NCI-H345 treated with DMSO at 0.1 percent for 48 hours (cell line): ENCODE measurements around the gene TAPBPL.
"Not testable (repeated sequence)": the region's sequence is repeated elsewhere in the genome, so short reads cannot be mapped to it uniquely, and the experiment has no call there.

Source experiments
- DNase-seq: peaks from one replicate; lab custom pipeline; 2025; ENCODE audit not compliant: unreplicated experiment; lab: John Stamatoyannopoulos, UW

Gene TAPBPL

GRCh38 chr12:6451348-6452244, at the start of gene TAPBPL:
TAPBPL (plus strand) TSS chr12:6452042; CDS start chr12:6452249, 207 bp downstream.
- peak; percentile 85 for DNase-seq

- DNase-seq = no peak
Observed at GRCh38 chr12:6404390-6404789, 47.5 kb upstream of the TAPBPL start.

- DNase-seq = no peak
Observed at GRCh38 chr12:6405963-6406362, 45.9 kb upstream of the TAPBPL start.

GRCh38 chr12:6407236-6407954, 44.4 kb upstream of the TAPBPL start:
- no peak for DNase-seq

- no peak for DNase-seq
Observed at GRCh38 chr12:6416596-6416995, 35.2 kb upstream of the TAPBPL start.

GRCh38 chr12:6418796-6419195, 33.0 kb upstream of the TAPBPL start:
- DNase-seq = no peak

GRCh38 chr12:6420364-6420763, 31.5 kb upstream of the TAPBPL start:
- DNase-seq = no peak

- peak; percentile 59 for DNase-seq
Observed at GRCh38 chr12:6423267-6424007, 28.4 kb upstream of the TAPBPL start.

GRCh38 chr12:6424008-6424347, 27.9 kb upstream of the TAPBPL start:
- DNase-seq = no peak

GRCh38 chr12:6424866-6425265, 27.0 kb upstream of the TAPBPL start:
- DNase-seq = no peak

- DNase-seq = no peak
Observed at GRCh38 chr12:6425590-6426531, 26.0 kb upstream of the TAPBPL start.

GRCh38 chr12:6426882-6427671, 24.8 kb upstream of the TAPBPL start:
- DNase-seq = no peak

- DNase-seq = not testable (repeated sequence)
Observed at GRCh38 chr12:6427796-6428195, 24.0 kb upstream of the TAPBPL start.

- no peak for DNase-seq
Observed at GRCh38 chr12:6428326-6428725, 23.5 kb upstream of the TAPBPL start.

GRCh38 chr12:6430124-6430989, 21.5 kb upstream of the TAPBPL start:
- DNase-seq = no peak

- DNase-seq = no peak
Observed at GRCh38 chr12:6432991-6433390, 18.9 kb upstream of the TAPBPL start.

GRCh38 chr12:6434205-6435140, 17.4 kb upstream of the TAPBPL start:
- no peak for DNase-seq
